Spleen (tissue), 11 donors: ENCODE measurements around the gene RGMA. TPM values are rescaled to one million over a fixed set of nuclear protein-coding genes. Genes with fewer than 3 reads are reported as not detected.

Source experiments
- DNase-seq: peaks from one replicate; pipeline ENCODE4 v3.0.0-alpha.2; 2020
- H3K27ac ChIP-seq, 8 donors: fragments of 200-600 bp; sonication (generic) in 7 of 8; 1 replicate in 4 of 8; 2 replicates in 4 of 8; pipeline versions ENCODE4 v1.5.0 to v1.8.0; 2016 to 2021; ENCODE audit warnings: inconsistent platforms in 4 of 8, mild to moderate bottlenecking in 4 of 8, moderate library complexity in 1 of 8
- H3K27me3 ChIP-seq, 7 donors: fragments of 200-600 bp; sonication (generic) in 6 of 7; replicated peaks in 1 of 7; 1 replicate in 4 of 7; 2 replicates in 3 of 7; pipeline versions ENCODE4 v1.5.0 to v1.8.0; 2016 to 2021; ENCODE audit warnings: inconsistent platforms in 3 of 7, mild to moderate bottlenecking in 1 of 7
- H3K36me3 ChIP-seq, 6 donors: fragments of 200-600 bp; sonication (generic) in 5 of 6; 1 replicate in 4 of 6; 2 replicates in 2 of 6; pipeline versions ENCODE4 v1.5.0 to v1.8.0; 2016 to 2021; ENCODE audit warnings: inconsistent platforms in 2 of 6
- H3K4me1 ChIP-seq, 6 donors: fragments of 200-600 bp; sonication (generic) in 5 of 6; 1 replicate in 3 of 6; 2 replicates in 3 of 6; pipeline versions ENCODE4 v1.5.0 to v1.8.0; 2016 to 2021; ENCODE audit warnings: inconsistent platforms in 3 of 6
- H3K4me3 ChIP-seq, 8 donors: fragments of 200-600 bp; sonication (generic) in 7 of 8; 1 replicate in 4 of 8; 2 replicates in 4 of 8; pipeline versions ENCODE4 v1.5.0 to v1.8.0; 2016 to 2021; ENCODE audit warnings: inconsistent platforms in 4 of 8, mild to moderate bottlenecking in 4 of 8, moderate library complexity in 2 of 8
- H3K9me3 ChIP-seq, 8 donors: fragments of 200-600 bp; sonication (generic) in 7 of 8; 1 replicate in 4 of 8; 2 replicates in 4 of 8; pipeline versions ENCODE4 v1.5.0 to v1.8.0; 2016 to 2021; ENCODE audit warnings: inconsistent platforms in 4 of 8
- CTCF ChIP-seq, 11 experiments: fragments of 200-600 bp in 7 of 11; fragments of 450-650 bp in 4 of 11; sonication (generic) in 4 of 11; IDR thresholded peaks in 8 of 11; conservative IDR thresholded peaks in 3 of 11; 1 replicate in 7 of 11; 2 replicates in 4 of 11; pipeline versions ENCODE4 v1.4.0 to v1.8.0; 2016 to 2021; ENCODE audit warnings: antibody characterized with exemption in 11 of 11, inconsistent platforms in 4 of 11, mild to moderate bottlenecking in 1 of 11
- POLR2A ChIP-seq, 3 donors: fragments of 450-650 bp; IDR thresholded peaks; one replicate each; pipeline ENCODE4 v1.5.1; 2017; ENCODE audit warnings: antibody characterized with exemption in 3 of 3, mild to moderate bottlenecking in 1 of 3
- POLR2AphosphoS5 ChIP-seq, 3 donors: sonication (generic); formaldehyde crosslinking; IDR thresholded peaks; one replicate each; pipeline ENCODE4 v1.5.1; 2017; ENCODE audit warnings: antibody characterized with exemption in 3 of 3
- WGBS, 5 donors: extraction: QIAGEN DNeasy Blood & Tissue Kit in 3 of 5; methylation state at CpG; one replicate each; pipeline versions ENCODE4 v1.1.5 to v1.1.7; 2013 to 2018; 5-methylcytosine and 5-hydroxymethylcytosine counted together
- intact Hi-C: fragments of 100-400 bp; cut with DNase I; formaldehyde crosslinking; loops from one replicate; pipeline ENCODE4 v1.15.0; 2023; ENCODE audit warnings: low total_unique reads
- polyA plus RNA-seq, 3 donors: library from polyadenylated mRNA; stranded (reverse); fragments of 200-250 nt; gene quantifications; one replicate each; pipeline ENCODE4 v1.2.1, GENCODE V29; 2013
- total RNA-seq, 7 donors: library from RNA; depleted of rRNA in 3 of 7; stranded (reverse); fragments of >200 nt in 3 of 7; fragmentation: NEBNext Ultra II Directional in 4 of 7; extraction: Animal tissue kit (Norgen Biotek cat#: 25700) in 4 of 7; gene quantifications; one replicate each; pipeline versions ENCODE4 v1.1.0 to v1.2.1, GENCODE V29; 2016 to 2021
- donor health status: healthy with polysubstance abuse.
- donor health status: DM: no; HTN: no; CAD: no; lungs with moderate emphysema.
- donor health status: DM: no; HTN: no; CAD: no.
- donor health status: Bipolar disorder and iron deficiency.
- donor health status: healthy.
- donor health status: DM: no; HTN: no; CAD: no.
- donor health status: DM: yes; HTN: yes; CAD: no.

The RGMA gene
- total and polyA plus RNA-seq, 10 donors: 0.37 to 3.1 (median 1.2) TPM

- H3K4me3 ChIP-seq: no peak overlapping the region
- DNase-seq: no peak
- no peak for TF ChIP-seq POLR2AphosphoS5 (IDR thresholded peaks at IDR 0.05)
- no peak for TF ChIP-seq POLR2A (IDR thresholded peaks at IDR 0.05)
- no peak for TF ChIP-seq CTCF (IDR thresholded peaks at IDR 0.05 in 8 of 11, conservative IDR thresholded peaks at IDR 0.05 in 3 of 11)
- no peak overlapping the region for H3K27ac ChIP-seq
- no peaks in the 10 kb centered on the region for H3K4me1 ChIP-seq
- intact Hi-C loops: no loop called here
- H3K36me3 ChIP-seq: no peaks in the 10 kb centered on the region
- 80 to 94% (median 87%) methylated on average over 5 of the region's 5 CpGs for WGBS, 5 donors
- no peaks in the 10 kb centered on the region for H3K9me3 ChIP-seq
- peaks cover 0 to 13% (median 0%) of the 10 kb centered on the region in 7 donors for H3K27me3 ChIP-seq
These were observed 32.1 kb upstream of the RGMA start for GRCh38 chr15:93121107-93121506.

GRCh38 chr15:93118904-93119303 is 29.9 kb upstream of the RGMA start:
- Histone ChIP-seq H3K27me3 (peaks cover 0 to 13% (median 0%) of the 10 kb centered on the region in 7 donors), H3K36me3 (no peaks in the 10 kb centered on the region), H3K4me1 (no peaks in the 10 kb centered on the region), H3K9me3 (no peaks in the 10 kb centered on the region), H3K27ac (no peak overlapping the region), H3K4me3 (no peak overlapping the region)
- intact Hi-C loops: no loop called here
- no peak for DNase-seq
- 66 to 92% (median 83%) methylated on average over 3 of the region's 3 CpGs for WGBS, 5 donors
- no peak for TF ChIP-seq POLR2AphosphoS5 (IDR thresholded peaks at IDR 0.05)
- no peak for TF ChIP-seq POLR2A (IDR thresholded peaks at IDR 0.05)

GRCh38 chr15:93111451-93111850 is 22.4 kb upstream of the RGMA start:
- Histone ChIP-seq H3K9me3 (no peaks in the 10 kb centered on the region), H3K27me3 (peaks cover 0 to 60% (median 19%) of the 10 kb centered on the region in 7 donors), H3K27ac (no peak overlapping the region), H3K4me1 (peaks cover 0 to 8% (median 2%) of the 10 kb centered on the region in 6 donors), H3K4me3 (no peak overlapping the region), H3K36me3 (no peaks in the 10 kb centered on the region)
- 87 to 94% (median 89%) methylated on average over 5 of the region's 5 CpGs for WGBS, 5 donors
- TF ChIP-seq CTCF (IDR thresholded peaks at IDR 0.05 in 8 of 11, conservative IDR thresholded peaks at IDR 0.05 in 3 of 11): no peak
- no peak for TF ChIP-seq POLR2A (IDR thresholded peaks at IDR 0.05)
- no peak for TF ChIP-seq POLR2AphosphoS5 (IDR thresholded peaks at IDR 0.05)
- DNase-seq: no peak
- intact Hi-C loops: no loop called here

GRCh38 chr15:93110502-93111040 is 21.6 kb upstream of the RGMA start:
- H3K36me3 ChIP-seq: no peaks in the 10 kb centered on the region
- no peaks in the 10 kb centered on the region for H3K9me3 ChIP-seq
- DNase-seq: no peak
- H3K27me3 ChIP-seq: peaks cover 0 to 66% (median 19%) of the 10 kb centered on the region in 7 donors
- intact Hi-C loops: no loop called here
- 77 to 85% (median 78%) methylated on average over 5 of the region's 5 CpGs for WGBS, 5 donors
- H3K4me3 ChIP-seq: no peak overlapping the region
- no peak for TF ChIP-seq CTCF (IDR thresholded peaks at IDR 0.05 in 8 of 11, conservative IDR thresholded peaks at IDR 0.05 in 3 of 11)
- TF ChIP-seq POLR2A (IDR thresholded peaks at IDR 0.05): no peak
- no peak for TF ChIP-seq POLR2AphosphoS5 (IDR thresholded peaks at IDR 0.05)
- H3K4me1 ChIP-seq: peaks cover 0 to 8% (median 2%) of the 10 kb centered on the region in 6 donors
- H3K27ac ChIP-seq: no peak overlapping the region
